GM12878 (cell line): ENCODE measurements around the gene MPDZ. TPM values are rescaled to one million over a fixed set of nuclear protein-coding genes. Genes with fewer than 3 reads are reported as not detected.

ENCODE experiments used
- ATAC-seq: fragments of 200-7000 bp; cut with Tn5 transposase; 3 replicates; pipeline ENCODE4 v1.9.1; 2020; ENCODE audit warnings: mild to moderate bottlenecking, moderate library complexity
- BruUV-seq: library from RNA; stranded (reverse); fragments of 400-500 nt; replicated peaks from 2 replicates; lab custom pipeline; 2021; lab: Mats Ljungman, UMichigan
- CTCF ChIA-PET: fragments of 300-600 bp; sonication (Branson Sonifier 250); formaldehyde crosslinking; extraction: SDS; loops from one replicate; lab custom pipeline; 2021; ENCODE audit warnings: inconsistent platforms; lab: Yijun Ruan, JAX
- POLR2A ChIA-PET: fragments of 350-600 bp; formaldehyde crosslinking; extraction: SDS; loops from one replicate; lab custom pipeline; 2021; ENCODE audit warnings: inconsistent platforms; lab: Charles Lee
- RAD21 ChIA-PET: fragments of 300-600 bp; sonication (Branson Sonifier 250); formaldehyde crosslinking; loops from one replicate; lab custom pipeline; 2023; ENCODE audit warnings: antibody characterized with exemption; ENCODE audit not compliant: unreplicated experiment; lab: Charles Lee
- SMC1A ChIA-PET: fragments of 300-600 bp; sonication (Branson Sonifier 250); formaldehyde crosslinking; loops from one replicate; lab custom pipeline; 2023; ENCODE audit not compliant: unreplicated experiment, uncharacterized antibody; lab: Charles Lee
- DNase-seq: peaks from one replicate; pipeline ENCODE4 v3.0.0-alpha.2; 2011; ENCODE audit warnings: low read depth, low spot score
- FAIRE-seq: peaks from 3 replicates; lab custom pipeline; 2011; peaks lifted over from hg19 to GRCh38; lab: Jason Lieb, UNC
- H2AFZ ChIP-seq: 2 replicates; pipeline ENCODE4 v1.6.0; 2011; ENCODE audit warnings: low read depth, low read length, control low read depth; ENCODE audit not compliant: control insufficient read depth
- H3K27ac ChIP-seq: 2 replicates; pipeline ENCODE4 v1.5.1; 2011; ENCODE audit warnings: control low read depth; ENCODE audit not compliant: control insufficient read depth, insufficient read depth
- H3K27me3 ChIP-seq, 2 experiments: replicated peaks in 1 of 2; 2 replicates each; pipeline versions ENCODE4 v1.6.0 to v1.6.1; 2011; ENCODE audit warnings: low read length in 1 of 2; ENCODE audit not compliant: control insufficient read depth in 2 of 2, insufficient read depth in 2 of 2
- H3K36me3 ChIP-seq, 2 experiments: 2 replicates each; pipeline ENCODE4 v1.5.1; 2011; ENCODE audit warnings: low read length in 1 of 2; ENCODE audit not compliant: control insufficient read depth in 2 of 2, insufficient read depth in 2 of 2
- H3K4me1 ChIP-seq: 2 replicates; pipeline ENCODE4 v1.6.1; 2011; ENCODE audit warnings: mild to moderate bottlenecking, low read length, moderate library complexity, mixed read lengths; ENCODE audit not compliant: control insufficient read depth, insufficient read depth
- H3K4me2 ChIP-seq: 2 replicates; pipeline ENCODE4 v1.6.0; 2011; ENCODE audit warnings: control low read depth; ENCODE audit not compliant: control insufficient read depth, insufficient read depth
- H3K4me3 ChIP-seq: fragments of 200-600 bp; sonication (generic); 2 replicates; pipeline ENCODE4 v1.5.1; 2016
- H3K79me2 ChIP-seq: 2 replicates; pipeline ENCODE4 v1.6.0; 2011; ENCODE audit warnings: low read length; ENCODE audit not compliant: control insufficient read depth, insufficient read depth
- H3K9ac ChIP-seq: 2 replicates; pipeline ENCODE4 v1.8.0; 2011; ENCODE audit warnings: low read length, control low read depth, mixed read lengths; ENCODE audit not compliant: control insufficient read depth, insufficient read depth
- H3K9me3 ChIP-seq: replicated peaks from 3 replicates; pipeline ENCODE4 v1.5.1; 2011; ENCODE audit warnings: mild to moderate bottlenecking, low read length; ENCODE audit not compliant: control insufficient read depth, insufficient read depth
- H4K20me1 ChIP-seq: 2 replicates; pipeline ENCODE4 v1.6.0; 2011; ENCODE audit not compliant: control insufficient read depth, insufficient read depth
- EP300 ChIP-seq, 2 experiments: fragments of 150-350 bp in 1 of 2; IDR thresholded peaks; 2 replicates each; pipeline ENCODE4 v1.6.1; 2011 to 2012; ENCODE audit warnings: low read depth in 2 of 2, low read length in 2 of 2, borderline replicate concordance in 1 of 2, improper control_type of control experiment in 1 of 2, inconsistent platforms in 1 of 2; ENCODE audit not compliant: control insufficient read depth in 1 of 2
- ESRRA ChIP-seq: IDR thresholded peaks from 2 replicates; pipeline ENCODE4 v1.6.1; 2012; ENCODE audit warnings: mild to moderate bottlenecking, low read length, improper control_type of control experiment
- IRF4 ChIP-seq: IDR thresholded peaks from 2 replicates; pipeline ENCODE4 v1.6.1; 2011; ENCODE audit warnings: low read depth, low read length
- JUNB ChIP-seq: IDR thresholded peaks from 2 replicates; pipeline ENCODE4 v1.6.1; 2016; ENCODE audit warnings: antibody characterized with exemption, mild to moderate bottlenecking
- MEF2B ChIP-seq: fragments of 450-650 bp; IDR thresholded peaks from 2 replicates; pipeline ENCODE4 v1.6.1; 2018; ENCODE audit warnings: mild to moderate bottlenecking, moderate library complexity; ENCODE audit not compliant: partially characterized antibody, poor library complexity, severe bottlenecking
- MTA2 ChIP-seq: fragments of 450-650 bp; IDR thresholded peaks from 2 replicates; pipeline ENCODE4 v1.6.1; 2016; ENCODE audit warnings: low read depth, mild to moderate bottlenecking, moderate library complexity
- MYC ChIP-seq: IDR thresholded peaks from 2 replicates; pipeline ENCODE4 v1.6.1; 2011; ENCODE audit warnings: mild to moderate bottlenecking, low read length, moderate library complexity, inconsistent platforms; ENCODE audit not compliant: insufficient read depth, insufficient replicate concordance, insufficient read length, severe bottlenecking
- NFIC ChIP-seq: IDR thresholded peaks from 2 replicates; pipeline ENCODE4 v1.6.1; 2012; ENCODE audit warnings: low read depth, mild to moderate bottlenecking, inconsistent platforms, low read length, moderate library complexity
- NFXL1 ChIP-seq: fragments of 450-650 bp; IDR thresholded peaks from 2 replicates; pipeline ENCODE4 v1.6.1; 2017; ENCODE audit warnings: antibody characterized with exemption, mild to moderate bottlenecking, borderline replicate concordance
- SUZ12 ChIP-seq: fragments of 200-600 bp; sonication (generic); IDR thresholded peaks from one replicate; pipeline ENCODE4 v1.6.1; 2018; ENCODE audit warnings: antibody characterized with exemption, mild to moderate bottlenecking; ENCODE audit not compliant: unreplicated experiment
- ZZZ3 ChIP-seq: IDR thresholded peaks from 2 replicates; pipeline ENCODE4 v1.6.1; 2011; ENCODE audit warnings: low read depth; ENCODE audit not compliant: control insufficient read depth, insufficient read length
- in situ Hi-C: fragments of 300-500 bp; cut with MboI; formaldehyde crosslinking; loops from 9 replicates; pipeline ENCODE4 v1.14.3; 2018; ENCODE audit warnings: mixed read lengths
- intact Hi-C: fragments of 100-400 bp; cut with micrococcal nuclease; formaldehyde crosslinking; loops from one replicate; pipeline ENCODE4 v1.14.2; 2022; ENCODE audit not compliant: unreplicated experiment
- polyA plus RNA-seq, 11 experiments: library from polyadenylated mRNA; depleted of rRNA in 4 of 11; unstranded in 6 of 11; stranded (reverse) in 5 of 11; fragments of >200 nt; fragmentation: Nextera tagmentation in 4 of 11; fragmentation: Illumina TruSeq in 1 of 11; extraction: Ambion mirVana in 4 of 11; extraction: Trizol in 1 of 11; gene quantifications; 1 replicate in 1 of 11; 2 replicates in 10 of 11; pipeline versions ENCODE4 v1.2.1 to v1.2.3, GENCODE V29; 2011 to 2016; ENCODE audit warnings: inconsistent platforms in 2 of 11, missing spikeins in 2 of 11, low read depth in 1 of 11
- total RNA-seq, 4 experiments: library from RNA; depleted of rRNA in 3 of 4; stranded (reverse); fragments of >200 nt in 3 of 4; fragmentation: Illumina TruSeq in 1 of 4; extraction: Trizol in 1 of 4; gene quantifications; 2 replicates each; pipeline versions ENCODE4 v1.2.1 to v1.2.3, GENCODE V29; 2013 to 2021
- TF ChIP-seq, protein P1 (sequence below): fragments of 450-650 bp; IDR thresholded peaks from 2 replicates; pipeline ENCODE4 v1.6.1; 2014; ENCODE audit warnings: mild to moderate bottlenecking

MPDZ gene
- total and polyA plus RNA-seq, 10 of the 15 experiments (the other 5 are each of a cell fraction or from before 2014, with no cell fraction given) = 0.36 TPM; not detected in 9

DNA sequence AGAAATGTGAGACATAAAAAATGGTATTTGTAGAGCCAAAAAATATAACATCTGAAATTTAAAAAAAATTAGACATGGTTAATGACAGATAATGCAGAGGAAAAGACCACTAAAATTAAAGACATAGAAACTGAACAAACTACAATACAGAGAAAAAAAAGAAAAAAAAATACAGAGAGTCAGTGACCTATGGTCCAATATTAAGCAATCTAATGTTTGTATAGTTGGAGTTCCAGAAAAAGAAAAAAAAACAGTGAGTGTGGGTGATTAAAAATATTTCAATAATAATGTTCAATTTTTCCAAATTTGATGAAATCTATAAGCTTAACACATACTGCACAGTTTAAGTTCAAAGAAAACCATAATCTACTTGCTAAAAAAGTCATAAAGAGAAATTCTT is 207.6 kb downstream of the MPDZ start:
- DNase-seq = no peak
- intact Hi-C loops = no loop called here
- TF ChIP-seq MTA2 (no peak), SUZ12 (no peak), EP300 (IDR thresholded peaks at IDR 0.05; ENCODE audit: borderline replicate concordance in 1 of 2, control insufficient read depth in 1 of 2, low read depth in 2 of 2, low read length in 2 of 2) (no peak), MYC (no peak), NFIC (no peak), ESRRA (no peak), IRF4 (no peak), ZZZ3 (no peak), JUNB (no peak), MEF2B (no peak), NFXL1 (no peak)
- TF ChIP-seq, protein P1, sequence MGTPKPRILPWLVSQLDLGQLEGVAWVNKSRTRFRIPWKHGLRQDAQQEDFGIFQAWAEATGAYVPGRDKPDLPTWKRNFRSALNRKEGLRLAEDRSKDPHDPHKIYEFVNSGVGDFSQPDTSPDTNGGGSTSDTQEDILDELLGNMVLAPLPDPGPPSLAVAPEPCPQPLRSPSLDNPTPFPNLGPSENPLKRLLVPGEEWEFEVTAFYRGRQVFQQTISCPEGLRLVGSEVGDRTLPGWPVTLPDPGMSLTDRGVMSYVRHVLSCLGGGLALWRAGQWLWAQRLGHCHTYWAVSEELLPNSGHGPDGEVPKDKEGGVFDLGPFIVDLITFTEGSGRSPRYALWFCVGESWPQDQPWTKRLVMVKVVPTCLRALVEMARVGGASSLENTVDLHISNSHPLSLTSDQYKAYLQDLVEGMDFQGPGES = no peak
- no peaks in the 10 kb centered on the region for H3K4me1 ChIP-seq
- H3K4me3 ChIP-seq = no peak overlapping the region
- no peaks in the 10 kb centered on the region for H3K36me3 ChIP-seq
- no peaks in the 10 kb centered on the region for H3K79me2 ChIP-seq
- H4K20me1 ChIP-seq = no peaks in the 10 kb centered on the region
- ChIA-PET RAD21 (no interaction called here), POLR2A (no interaction called here), SMC1A (no interaction called here), CTCF (interaction anchor here (1.7 to 2.0 kb wide), 2 partner anchors 13 to 18 kb away, joined by 5 to 7 read pairs; no protein-coding TSS in a partner anchor)
- in situ Hi-C loops = no loop called here
- no peaks in the 10 kb centered on the region for H3K9me3 ChIP-seq
- H3K27ac ChIP-seq = no peak overlapping the region
- H3K27me3 ChIP-seq = no peaks in the 10 kb centered on the region
- no peak overlapping the region for H2AFZ ChIP-seq
- no peak overlapping the region for H3K4me2 ChIP-seq
- no peak for ATAC-seq
- no TSS peak for BruUV-seq
- no peak for FAIRE-seq
- no peak overlapping the region for H3K9ac ChIP-seq
